Measurements from ENCODE around the gene RDM1.

Gene RDM1

DNA sequence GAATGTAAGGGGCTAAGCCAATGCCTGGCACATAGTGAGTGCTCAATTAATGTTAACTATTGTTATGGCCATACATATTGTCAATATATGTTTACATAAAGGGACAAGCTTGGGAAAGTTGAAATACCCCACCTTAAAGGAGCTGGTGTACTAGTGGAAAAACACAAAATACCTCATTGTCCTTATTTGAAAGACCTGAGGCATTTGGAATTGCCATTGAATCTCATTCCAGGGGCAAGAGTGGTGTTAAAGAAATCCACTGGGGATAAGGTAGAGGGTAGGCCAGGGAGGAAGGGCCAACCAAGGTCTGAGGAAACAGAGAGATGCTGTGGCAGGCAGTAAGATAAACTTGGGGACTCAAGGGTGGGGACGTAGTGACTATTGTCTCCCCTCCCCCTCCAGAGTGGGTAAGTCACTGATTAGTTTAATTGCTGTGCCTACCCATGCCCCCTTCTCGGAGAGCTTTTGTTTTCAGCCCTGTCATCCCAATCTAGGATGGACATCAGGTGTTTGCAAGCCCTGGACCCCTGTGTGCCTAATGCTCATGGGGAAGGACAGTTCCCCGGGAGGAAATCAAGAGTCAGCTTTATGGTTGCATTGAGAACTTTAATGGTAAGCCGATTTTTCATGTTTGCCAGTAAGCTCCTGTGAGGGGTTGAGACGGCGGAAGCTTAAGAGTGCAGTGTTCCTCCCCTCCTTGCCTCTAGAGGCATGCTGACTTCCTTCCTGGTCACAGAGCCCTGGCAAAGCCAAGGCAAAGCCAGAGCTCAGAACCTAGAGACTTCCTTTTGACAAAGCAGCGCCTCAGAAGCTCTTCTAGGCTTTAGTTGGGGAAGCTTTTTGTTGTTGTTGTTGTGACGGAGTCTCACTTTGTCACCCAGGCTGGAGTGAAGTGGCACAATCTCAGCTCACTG lies 59.4 kb downstream of the RDM1 start:
- no peak for DNase-seq (ENCODE audit: low spot score)

- DNase-seq (ENCODE audit: low spot score): no peak
These were observed 61.8 kb downstream of the RDM1 start, which contains the start of gene HEATR9 for GRCh38 chr17:35868737-35869136. TSS of gene HEATR9 (minus strand) at chr17:35868891. CDS start at chr17:35868742, 149 bp downstream.
